Prostate gland (tissue), 2 donors: ENCODE measurements around the gene MYH3. TPM values are rescaled to one million over a fixed set of nuclear protein-coding genes. Genes with fewer than 3 reads are reported as not detected.

ENCODE experiments used
- DNase-seq: peaks from one replicate; pipeline ENCODE4 v3.0.0-alpha.2; 2019; ENCODE audit warnings: low spot score
- H3K27ac ChIP-seq, 2 donors: fragments of 200-600 bp; sonication (generic); 2 replicates each; pipeline ENCODE4 v1.5.1; 2017 to 2019
- H3K27me3 ChIP-seq: fragments of 200-600 bp; sonication (generic); replicated peaks from 2 replicates; pipeline ENCODE4 v1.5.1; 2019; ENCODE audit not compliant: insufficient read depth
- H3K36me3 ChIP-seq, 2 donors: fragments of 200-600 bp; sonication (generic); 1 replicate in 1 of 2; 2 replicates in 1 of 2; pipeline versions ENCODE4 v1.5.1 to v1.8.1; 2017 to 2019
- H3K4me1 ChIP-seq: fragments of 200-600 bp; sonication (generic); replicated peaks from 2 replicates; pipeline ENCODE4 v1.5.1; 2019
- H3K4me3 ChIP-seq, 2 donors: fragments of 200-600 bp; sonication (generic); 2 replicates each; pipeline ENCODE4 v1.5.1; 2017 to 2019
- H3K9me3 ChIP-seq: fragments of 200-600 bp; sonication (generic); 2 replicates; pipeline ENCODE4 v1.5.1; 2017
- CTCF ChIP-seq, 4 experiments: fragments of 200-600 bp in 2 of 4; fragments of 450-650 bp in 2 of 4; sonication (generic) in 2 of 4; IDR thresholded peaks; 1 replicate in 3 of 4; 2 replicates in 1 of 4; pipeline ENCODE4 v1.5.1; 2016 to 2019; ENCODE audit warnings: antibody characterized with exemption in 4 of 4, mild to moderate bottlenecking in 2 of 4, moderate library complexity in 2 of 4
- POLR2A ChIP-seq: fragments of 450-650 bp; IDR thresholded peaks from one replicate; pipeline ENCODE4 v1.6.1; 2016; ENCODE audit warnings: antibody characterized with exemption, mild to moderate bottlenecking
- POLR2AphosphoS5 ChIP-seq: sonication (generic); formaldehyde crosslinking; IDR thresholded peaks from one replicate; pipeline ENCODE4 v1.6.1; 2017; ENCODE audit warnings: antibody characterized with exemption
- WGBS: methylation state at CpG from one replicate; pipeline ENCODE4 v1.1.5; 2018; 5-methylcytosine and 5-hydroxymethylcytosine counted together
- intact Hi-C: fragments of 100-400 bp; cut with DNase I; formaldehyde crosslinking; loops from one replicate; pipeline ENCODE4 v1.14.2; 2022
- total RNA-seq, 2 donors: library from RNA; depleted of rRNA; stranded (reverse); fragments of >200 nt; gene quantifications; one replicate each; pipeline ENCODE4 v1.1.0, GENCODE V29; 2016

MYH3 gene
- total RNA-seq, 2 donors from 2014 or later: 5.9 to 14.8 TPM

DNA sequence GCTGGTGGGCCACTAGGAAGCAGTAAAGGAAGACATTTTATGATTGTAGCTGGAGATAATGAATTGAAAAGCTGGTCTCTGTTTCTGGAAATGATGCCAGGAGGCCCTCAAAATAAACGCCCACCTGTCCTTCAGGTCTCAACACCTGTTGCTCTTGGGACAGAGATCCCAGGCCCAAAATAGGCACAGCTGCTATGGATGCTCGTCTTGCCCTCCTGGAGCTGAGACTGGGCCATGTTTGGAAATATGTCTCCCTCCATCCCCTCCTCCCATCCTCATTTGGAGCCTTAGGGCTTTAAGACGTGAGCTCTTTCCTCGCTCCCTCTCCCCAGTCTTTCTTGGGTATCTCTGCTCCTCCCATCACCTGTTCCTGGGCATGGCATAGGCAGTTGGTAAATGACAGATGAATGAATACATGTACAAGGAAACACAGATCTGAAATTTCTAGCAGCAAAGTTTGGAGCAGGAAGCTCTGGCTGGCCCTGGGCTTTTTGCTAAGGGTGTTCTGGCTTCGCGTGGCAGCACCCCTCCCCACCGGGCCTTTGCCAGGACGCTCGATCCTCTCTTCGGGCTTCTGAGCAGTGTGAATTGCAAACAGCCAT is 33.3 kb downstream of the MYH3 start:
- no peaks in the 10 kb centered on the region for H3K9me3 ChIP-seq
- no peaks in the 10 kb centered on the region for H3K27me3 ChIP-seq
- H3K4me1 ChIP-seq: no peaks in the 10 kb centered on the region
- no peak overlapping the region for H3K4me3 ChIP-seq
- TF ChIP-seq POLR2AphosphoS5 (no peak), POLR2A (no peak), CTCF (IDR thresholded peaks at IDR 0.05) (no peak)
- no peak for DNase-seq
- intact Hi-C loops: loop anchor here (2.0 kb wide), 1 partner anchor 297 kb away; no protein-coding TSS in a partner anchor
- no peaks in the 10 kb centered on the region for H3K36me3 ChIP-seq
- WGBS: 47% methylated on average over 10 of the region's 10 CpGs
- peak overlapping the region; percentile 44 to 50 for H3K27ac ChIP-seq

- TF ChIP-seq POLR2A: no peak
- TF ChIP-seq POLR2AphosphoS5: peak; percentile 67
- no peak for TF ChIP-seq CTCF (IDR thresholded peaks at IDR 0.05)
- Histone ChIP-seq H3K27ac (peak overlapping the region; percentile 44 to 50), H3K4me3 (no peak overlapping the region), H3K36me3 (no peaks in the 10 kb centered on the region), H3K4me1 (no peaks in the 10 kb centered on the region), H3K27me3 (no peaks in the 10 kb centered on the region), H3K9me3 (no peaks in the 10 kb centered on the region)
- intact Hi-C loops: loop anchor here (2.0 kb wide), 1 partner anchor 296 kb away; no protein-coding TSS in a partner anchor
- peak; percentile 45 for DNase-seq
- 46% methylated on average over 14 of the region's 14 CpGs for WGBS
Measured at GRCh38 chr17:10622617-10623485, 34.3 kb downstream of the MYH3 start.

GRCh38 chr17:10621397-10621796 is 35.7 kb downstream of the MYH3 start:
- H3K36me3 ChIP-seq: no peaks in the 10 kb centered on the region
- no peak overlapping the region for H3K27ac ChIP-seq
- H3K4me3 ChIP-seq: no peak overlapping the region
- TF ChIP-seq CTCF (IDR thresholded peaks at IDR 0.05): no peak
- no peak for TF ChIP-seq POLR2A
- TF ChIP-seq POLR2AphosphoS5: no peak
- no peaks in the 10 kb centered on the region for H3K9me3 ChIP-seq
- 80% methylated on average over 6 of the region's 6 CpGs for WGBS
- intact Hi-C loops: no loop called here
- no peak for DNase-seq
- no peaks in the 10 kb centered on the region for H3K27me3 ChIP-seq
- H3K4me1 ChIP-seq: no peaks in the 10 kb centered on the region

DNA sequence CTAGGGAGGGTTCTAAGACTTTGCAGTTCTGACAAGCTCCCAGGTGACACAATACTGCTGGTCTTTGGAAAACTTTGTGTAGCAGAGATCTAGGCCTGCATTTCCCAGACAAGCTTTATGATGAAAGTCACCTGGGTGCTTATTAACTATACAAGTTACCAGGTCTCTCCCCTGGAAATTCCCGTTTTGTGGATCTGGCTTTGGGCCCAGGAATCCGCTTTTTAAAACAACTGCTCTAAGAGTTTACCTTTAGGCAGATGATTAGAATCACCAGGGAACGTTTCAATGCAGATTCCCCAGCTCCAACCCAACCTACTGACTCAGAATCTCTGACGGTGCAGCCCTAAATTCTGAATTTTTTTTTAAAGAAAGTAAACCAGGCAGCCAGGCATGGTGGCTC is 36.3 kb downstream of the MYH3 start:
- WGBS: 26% methylated on average over 4 of the region's 4 CpGs
- no peak overlapping the region for H3K27ac ChIP-seq
- no peaks in the 10 kb centered on the region for H3K36me3 ChIP-seq
- no peaks in the 10 kb centered on the region for H3K9me3 ChIP-seq
- H3K27me3 ChIP-seq: no peaks in the 10 kb centered on the region
- no peak overlapping the region for H3K4me3 ChIP-seq
- intact Hi-C loops: no loop called here
- DNase-seq: peak; percentile 22
- TF ChIP-seq POLR2AphosphoS5 (no peak), POLR2A (no peak), CTCF (IDR thresholded peaks at IDR 0.05) (no peak)
- H3K4me1 ChIP-seq: no peaks in the 10 kb centered on the region
